Middle frontal gyrus (tissue), 1 donor: ENCODE results near the gene WRAP53.
A peak's percentile ranks its signal among the peaks of the same experiment; 100 is the strongest.
"Not testable (repeated sequence)": the region's sequence is repeated elsewhere in the genome, so short reads cannot be mapped to it uniquely, and the experiment has no call there.

Experiments used
- DNase-seq: peaks from one replicate; pipeline ENCODE4 v3.0.0-alpha.2; 2015; ENCODE audit warnings: low spot score; ENCODE audit errors: extremely low spot score

WRAP53 gene

GRCh38 chr17:7687908-7688807 lies at the start of gene WRAP53:
WRAP53 (plus strand) TSS chr17:7688477; CDS start chr17:7688649, 172 bp downstream.
- DNase-seq = peak; percentile 98

GRCh38 chr17:7640783-7641182 lies 47.5 kb upstream of the WRAP53 start:
- DNase-seq = no peak

GRCh38 chr17:7641635-7642034 lies 46.6 kb upstream of the WRAP53 start:
- DNase-seq = not testable (repeated sequence)

GRCh38 chr17:7644775-7645174 lies 43.5 kb upstream of the WRAP53 start:
- DNase-seq = no peak

GRCh38 chr17:7646457-7646856 lies 41.8 kb upstream of the WRAP53 start:
- DNase-seq = no peak

- DNase-seq = no peak
Measured at GRCh38 chr17:7647018-7647417, 41.3 kb upstream of the WRAP53 start.

GRCh38 chr17:7650509-7651096 lies 37.7 kb upstream of the WRAP53 start, which contains the start of gene ATP1B2:
ATP1B2 (plus strand) TSS chr17:7650926; CDS start chr17:7651519, 593 bp downstream.
- peak; percentile 32 for DNase-seq

GRCh38 chr17:7651097-7651664 lies 37.1 kb upstream of the WRAP53 start:
- DNase-seq = no peak

- DNase-seq = no peak
Measured at GRCh38 chr17:7651665-7652387, 36.5 kb upstream of the WRAP53 start.

- DNase-seq = no peak
Measured at GRCh38 chr17:7652388-7653356, 35.6 kb upstream of the WRAP53 start.

GRCh38 chr17:7654832-7655540 lies 33.3 kb upstream of the WRAP53 start:
- no peak for DNase-seq

GRCh38 chr17:7655541-7655840 lies 32.8 kb upstream of the WRAP53 start:
- no peak for DNase-seq

- DNase-seq = peak; percentile 40
Measured at GRCh38 chr17:7656958-7657609, 31.2 kb upstream of the WRAP53 start.

- DNase-seq = no peak
Measured at GRCh38 chr17:7667656-7668406, 20.4 kb upstream of the WRAP53 start.

- no peak for DNase-seq
Measured at GRCh38 chr17:7668482-7668881, 19.8 kb upstream of the WRAP53 start.

GRCh38 chr17:7673239-7673638 lies 15.0 kb upstream of the WRAP53 start:
- no peak for DNase-seq

GRCh38 chr17:7674934-7675333 lies 13.3 kb upstream of the WRAP53 start:
- no peak for DNase-seq

GRCh38 chr17:7676533-7676932 lies 11.7 kb upstream of the WRAP53 start:
- DNase-seq = no peak
